AG08395 (cell line): Measurements from ENCODE around the gene KCNIP1.

Experiments used
- DNase-seq: peaks from one replicate; pipeline ENCODE4 v3.0.0; 2012; ENCODE audit warnings: mixed read lengths, low spot score

The KCNIP1 gene

GRCh38 chr5:170628691-170629565 is 125.1 kb downstream of the KCNIP1 start:
- no peak for DNase-seq

- no peak for DNase-seq
Observed at GRCh38 chr5:170629566-170630175, 125.9 kb downstream of the KCNIP1 start.

DNA sequence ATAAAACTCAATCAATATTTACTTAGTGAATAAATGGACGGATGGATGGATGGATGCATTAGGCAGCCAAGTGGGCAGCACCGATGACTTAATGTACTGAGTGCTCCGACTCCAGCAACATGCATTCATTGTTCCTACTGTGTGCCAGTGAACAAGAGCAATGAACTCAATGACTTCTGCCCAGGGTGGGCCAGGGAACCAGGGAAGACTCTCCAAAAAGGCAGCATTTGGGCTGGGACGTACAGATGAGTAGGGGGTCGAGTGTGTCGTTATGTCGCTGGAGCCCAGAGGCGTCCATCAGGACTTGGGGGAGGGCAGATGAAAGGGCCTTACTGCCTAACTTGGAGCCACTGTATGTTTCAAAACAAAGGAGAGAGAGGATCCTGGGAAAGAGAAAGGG is 126.4 kb downstream of the KCNIP1 start:
- DNase-seq, result no peak

DNA sequence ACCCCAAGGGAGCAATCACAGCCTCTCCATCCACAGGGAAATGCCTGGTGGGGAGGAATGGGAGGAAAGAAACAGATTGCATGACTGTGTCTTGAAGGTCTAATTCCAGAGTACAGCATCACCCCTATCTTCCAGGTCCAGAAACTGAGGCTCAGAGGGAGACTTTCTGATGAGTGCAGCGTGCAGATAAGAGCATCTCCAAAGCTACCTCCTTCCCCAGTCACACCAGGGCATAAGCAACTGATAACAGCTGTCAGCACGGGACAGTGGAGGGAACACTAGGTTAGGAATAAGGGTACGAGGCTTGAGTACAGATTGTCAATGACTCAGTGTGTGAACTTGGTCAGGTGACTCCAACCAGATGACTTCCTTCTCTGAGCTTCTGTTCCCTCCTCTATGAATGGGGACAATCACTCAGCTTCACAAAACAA is 126.9 kb downstream of the KCNIP1 start:
- DNase-seq, result no peak

- DNase-seq, result peak; percentile 50
Observed at GRCh38 chr5:170631466-170632195, 127.8 kb downstream of the KCNIP1 start.

DNA sequence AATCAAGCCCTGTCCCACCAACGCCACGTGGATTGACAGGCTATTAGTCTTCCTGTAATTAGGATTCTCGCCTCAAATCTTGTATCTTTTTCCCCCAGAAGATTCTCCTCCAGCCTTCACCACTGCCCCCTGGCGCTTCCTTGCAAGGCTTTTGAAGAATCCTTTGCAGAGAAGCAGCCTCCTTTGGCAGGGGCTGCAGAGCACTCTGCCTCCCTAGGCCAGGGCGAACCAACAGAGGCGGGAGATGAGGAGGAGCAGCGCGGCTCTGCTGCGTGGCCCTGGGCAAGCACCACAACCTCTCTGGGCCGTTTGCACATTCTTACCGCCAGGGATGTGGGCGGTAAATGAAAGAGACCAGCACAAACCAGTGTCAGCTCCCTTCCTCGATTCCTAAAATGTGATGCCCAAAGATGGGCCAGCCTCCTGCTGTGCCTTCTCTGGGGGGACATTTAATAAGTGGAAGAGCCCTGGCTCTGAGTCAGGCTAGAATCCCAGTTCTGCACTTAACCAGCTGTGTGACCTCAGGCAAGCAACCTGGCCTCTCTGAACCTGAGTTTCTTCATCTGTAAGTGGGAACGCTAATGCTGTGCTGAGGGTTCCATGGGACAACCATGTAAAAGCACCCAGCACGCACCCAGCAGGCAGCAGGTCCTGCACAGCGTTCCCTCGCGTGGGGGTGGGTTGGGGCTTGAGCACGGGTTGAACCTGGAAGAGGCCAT is 128.6 kb downstream of the KCNIP1 start:
- DNase-seq, result no peak

GRCh38 chr5:170632985-170633234 is 129.1 kb downstream of the KCNIP1 start:
- peak; percentile 60 for DNase-seq

DNA sequence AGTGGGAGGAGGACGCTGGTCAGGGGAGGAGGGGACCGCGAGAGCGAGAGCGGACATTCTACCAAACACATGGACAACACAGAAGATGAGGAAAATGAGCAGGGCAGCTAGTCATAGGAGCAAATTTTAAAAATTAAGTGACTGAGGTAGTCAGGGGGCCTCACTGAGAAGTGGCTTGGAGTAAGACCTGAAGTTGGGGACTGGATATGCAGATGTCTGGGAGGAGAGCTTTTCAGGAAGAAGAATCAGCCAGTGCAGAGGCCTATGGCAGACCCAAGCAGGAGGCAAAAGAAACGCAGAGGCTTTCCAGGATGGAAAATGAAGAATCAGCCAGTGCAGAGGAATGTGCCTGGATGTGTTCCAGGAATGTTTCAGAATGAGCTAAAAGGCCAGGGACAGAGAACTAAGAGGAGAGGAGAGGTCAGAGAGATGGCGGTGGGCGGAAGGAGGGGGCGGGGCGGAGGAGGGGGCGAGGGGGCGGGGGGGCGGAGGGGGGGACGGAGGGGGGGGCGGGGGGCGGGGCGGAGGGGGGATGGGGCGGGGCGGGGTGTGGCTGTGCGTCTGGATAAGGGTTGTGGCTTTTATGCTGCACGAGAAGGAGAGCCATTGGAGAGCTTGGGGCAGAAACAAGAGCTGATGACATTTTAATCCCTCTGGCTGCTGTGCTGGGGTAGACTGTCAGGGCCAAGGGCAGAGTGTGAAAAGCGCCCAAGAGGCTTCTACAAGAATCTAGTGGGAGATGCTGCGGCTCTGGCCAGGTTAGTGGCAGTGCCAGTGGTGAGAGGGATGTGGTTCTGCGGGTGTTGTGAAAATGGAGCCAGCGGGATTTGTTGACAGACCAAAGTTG is 129.6 kb downstream of the KCNIP1 start:
- peak; percentile 83 for DNase-seq

DNA sequence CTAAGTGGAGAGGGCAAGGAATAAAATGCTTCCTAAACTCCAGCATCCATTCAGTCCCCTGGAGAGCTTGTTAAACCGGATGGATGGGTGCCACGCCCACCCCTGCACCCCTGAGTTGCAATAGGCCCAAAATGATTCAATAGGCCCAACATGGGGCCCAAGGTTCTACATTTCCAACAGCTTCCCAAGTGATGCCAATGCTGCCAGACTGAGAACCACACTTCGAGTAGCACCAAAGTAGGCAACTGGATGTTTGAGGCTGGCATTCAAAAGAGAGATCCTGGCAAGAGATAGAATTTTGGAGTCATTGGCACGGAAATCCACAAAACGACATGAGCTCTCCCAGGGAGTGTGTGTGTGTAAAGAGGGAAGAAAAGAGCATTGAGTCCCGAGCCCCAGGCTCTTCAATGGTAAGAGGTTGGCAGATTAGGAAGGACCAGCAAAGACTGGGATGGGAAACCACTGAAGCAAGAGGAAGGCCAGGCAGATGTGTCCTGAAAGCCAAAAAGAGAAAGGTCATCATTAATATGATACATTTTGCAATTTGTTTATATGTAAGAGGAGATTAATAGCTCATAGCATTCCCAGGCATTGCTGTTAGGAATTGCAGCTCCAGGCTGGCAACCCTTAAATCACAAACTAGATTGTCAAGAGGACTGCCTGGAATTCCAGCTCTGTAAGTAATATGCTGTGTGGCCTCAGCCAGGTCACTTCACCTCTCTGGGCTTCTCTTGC is 130.6 kb downstream of the KCNIP1 start:
- no peak for DNase-seq

- DNase-seq, result no peak
Observed at GRCh38 chr5:170635706-170636105, 131.9 kb downstream of the KCNIP1 start.

DNA sequence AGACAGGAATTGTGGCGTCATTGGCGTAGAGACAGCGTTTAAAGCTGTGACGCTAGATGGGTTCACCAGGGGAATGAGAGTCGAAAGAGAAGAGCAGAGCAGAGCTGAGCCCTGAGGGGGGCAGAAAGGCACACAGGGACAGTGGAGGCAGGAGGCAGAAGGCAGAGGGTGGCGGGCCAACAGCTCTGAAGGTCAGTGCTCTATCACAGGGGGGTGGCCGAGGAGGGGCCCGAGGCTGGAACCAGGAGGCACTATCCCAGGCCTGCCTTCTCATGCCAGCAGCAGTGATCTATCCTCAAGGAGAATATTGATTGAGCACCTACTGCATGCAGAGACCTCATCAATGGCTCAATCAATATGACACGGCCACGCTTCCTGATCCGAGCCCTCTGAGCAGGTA is 132.4 kb downstream of the KCNIP1 start:
- DNase-seq, result no peak

DNA sequence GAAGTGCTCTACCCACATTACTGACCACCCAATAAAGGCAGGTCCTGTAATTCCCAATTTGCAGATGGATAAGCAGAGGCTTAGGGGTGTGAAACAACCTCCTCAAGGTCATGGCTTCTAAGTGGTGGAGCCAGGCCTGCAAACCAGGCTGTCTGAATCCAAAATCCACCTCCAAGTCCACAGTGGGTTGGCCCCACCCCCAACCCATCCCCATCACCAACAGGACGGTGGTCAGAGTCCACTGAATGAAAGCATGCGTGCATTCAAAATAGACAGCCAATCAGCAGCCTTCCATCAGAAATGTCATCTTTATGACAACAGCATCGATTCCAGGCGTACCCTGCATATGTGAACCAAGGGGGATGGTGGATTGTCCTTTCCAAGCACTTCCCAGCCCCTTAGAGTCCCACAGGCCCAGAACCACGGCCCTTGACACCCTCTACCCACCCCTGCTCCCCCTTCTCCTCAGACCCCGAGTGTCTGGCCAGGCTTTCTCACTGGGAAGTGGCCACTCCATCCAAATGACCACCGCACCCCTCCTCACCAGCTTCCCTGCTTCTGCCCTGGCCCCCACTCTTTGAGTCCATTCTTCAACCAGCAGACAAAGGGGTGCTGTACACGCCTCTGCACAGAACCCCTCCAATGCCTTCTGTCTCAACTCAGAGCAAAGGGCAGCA is 133.1 kb downstream of the KCNIP1 start:
- no peak for DNase-seq

DNA sequence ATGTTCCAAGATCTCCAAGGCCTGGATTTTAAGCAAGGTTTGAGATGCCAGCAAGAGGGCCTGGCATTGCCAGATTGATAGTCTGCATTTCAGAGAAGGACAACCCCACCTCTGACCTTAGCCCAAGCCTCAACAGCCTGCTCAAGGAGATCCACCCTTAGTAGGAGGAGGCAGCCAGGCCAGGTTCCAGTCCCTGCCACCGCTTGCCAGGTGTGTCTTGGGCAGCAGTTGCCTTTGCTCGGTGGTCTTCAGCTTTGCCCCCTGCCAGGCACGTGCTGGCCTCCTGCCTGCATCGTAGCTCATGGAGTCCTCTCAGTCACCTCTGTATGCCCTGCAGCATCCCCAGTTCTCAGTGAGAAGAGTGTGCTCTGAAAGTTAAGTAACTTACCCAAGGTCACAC is 134.2 kb downstream of the KCNIP1 start:
- no peak for DNase-seq

DNA sequence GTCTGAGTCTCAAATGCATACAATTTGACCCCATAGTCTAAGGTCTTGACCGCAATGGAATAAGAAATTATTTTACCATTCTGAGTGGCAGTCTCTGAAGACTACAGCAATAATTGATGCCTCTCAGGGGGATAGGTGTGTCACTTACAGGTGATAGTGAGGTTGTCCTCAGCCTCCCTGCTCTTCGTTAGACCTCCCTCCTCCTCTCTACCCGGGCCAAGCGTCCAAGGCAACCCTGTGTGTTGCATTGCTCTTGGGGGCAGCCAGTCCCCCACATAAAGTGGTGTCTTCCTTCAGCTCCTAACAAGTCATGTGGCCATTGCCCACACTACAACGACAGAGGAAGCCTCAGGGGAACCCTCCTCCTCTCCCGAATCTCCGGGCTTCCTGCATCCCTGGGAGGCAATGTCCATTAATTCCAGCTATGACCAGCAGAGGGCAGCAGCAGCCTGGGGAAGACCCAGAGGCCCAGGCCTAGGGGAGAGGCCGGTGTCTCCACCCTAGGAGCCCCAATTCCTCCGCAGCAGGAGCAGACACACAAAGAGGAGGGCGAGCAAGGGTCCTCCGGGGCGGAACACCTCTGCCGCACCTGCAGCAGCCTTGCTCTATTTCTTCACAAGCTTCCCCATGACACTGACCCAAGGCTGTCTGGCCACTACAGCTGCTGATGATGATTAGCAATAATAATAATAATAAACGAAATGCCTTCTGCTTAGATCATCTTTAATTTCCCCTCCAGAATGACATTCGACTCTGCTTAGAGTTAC is 134.8 kb downstream of the KCNIP1 start:
- peak; percentile 70 for DNase-seq

GRCh38 chr5:170639221-170639925 is 135.6 kb downstream of the KCNIP1 start:
- DNase-seq, result no peak

- no peak for DNase-seq
Observed at GRCh38 chr5:170640731-170641588, 137.1 kb downstream of the KCNIP1 start.

DNA sequence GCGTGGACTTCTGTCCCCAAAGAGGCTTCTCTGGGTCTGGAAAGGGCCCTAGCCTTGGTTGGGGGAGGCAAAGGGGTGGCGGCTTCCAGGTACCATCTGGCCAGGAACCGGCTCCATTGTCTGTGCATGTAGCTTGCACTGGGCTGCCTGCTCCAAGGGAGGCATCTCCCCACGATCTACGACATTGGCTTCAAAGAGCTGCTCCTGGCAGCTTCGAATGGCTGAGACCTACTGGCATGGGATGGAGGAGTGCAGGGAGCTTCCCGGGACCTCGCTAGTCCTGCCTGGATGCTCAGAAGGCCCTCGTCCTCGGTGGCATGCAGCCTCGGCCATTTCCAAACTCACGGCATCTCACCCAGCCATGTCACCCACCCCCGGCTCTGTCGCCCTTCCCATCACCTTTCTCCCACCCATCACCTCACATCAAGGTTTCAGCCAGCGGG is 137.8 kb downstream of the KCNIP1 start:
- DNase-seq, result no peak
